Activated naive CD4-positive, alpha-beta T cell treated with Interleukin-2 at 50 U/mL for 16 hours (primary cell): ENCODE data around the gene TRPC6.
"Not testable (repeated sequence)": the region's sequence is repeated elsewhere in the genome, so short reads cannot be mapped to it uniquely, and the experiment has no call there.

Experiments used
- DNase-seq: peaks from one replicate; pipeline ENCODE4 v3.0.0-alpha.2; 2020

The TRPC6 gene

GRCh38 chr11:101516546-101516945 is 67.3 kb downstream of the TRPC6 start:
- DNase-seq, result no peak

- no peak for DNase-seq
Measured at GRCh38 chr11:101511065-101511464, 72.7 kb downstream of the TRPC6 start.

GRCh38 chr11:101510591-101510990 is 73.2 kb downstream of the TRPC6 start:
- no peak for DNase-seq

GRCh38 chr11:101509922-101510321 is 73.9 kb downstream of the TRPC6 start:
- DNase-seq, result no peak

- no peak for DNase-seq
Measured at GRCh38 chr11:101508370-101508769, 75.4 kb downstream of the TRPC6 start.

- no peak for DNase-seq
Measured at GRCh38 chr11:101498891-101499290, 84.9 kb downstream of the TRPC6 start.

GRCh38 chr11:101497291-101497690 is 86.5 kb downstream of the TRPC6 start:
- no peak for DNase-seq

GRCh38 chr11:101487775-101488174 is 96.0 kb downstream of the TRPC6 start:
- no peak for DNase-seq

- no peak for DNase-seq
Measured at GRCh38 chr11:101482556-101483124, 101.2 kb downstream of the TRPC6 start.

- DNase-seq, result no peak
Measured at GRCh38 chr11:101478587-101479369, 105.0 kb downstream of the TRPC6 start.

GRCh38 chr11:101477926-101478325 is 105.9 kb downstream of the TRPC6 start:
- DNase-seq, result no peak

- DNase-seq, result no peak
Measured at GRCh38 chr11:101476191-101476590, 107.6 kb downstream of the TRPC6 start.

GRCh38 chr11:101475699-101476098 is 108.1 kb downstream of the TRPC6 start:
- DNase-seq, result no peak

- no peak for DNase-seq
Measured at GRCh38 chr11:101474666-101475065, 109.1 kb downstream of the TRPC6 start.

- no peak for DNase-seq
Measured at GRCh38 chr11:101470881-101471520, 112.8 kb downstream of the TRPC6 start.

- DNase-seq, result no peak
Measured at GRCh38 chr11:101470419-101470818, 113.4 kb downstream of the TRPC6 start.

GRCh38 chr11:101466352-101466751 is 117.5 kb downstream of the TRPC6 start:
- no peak for DNase-seq

- DNase-seq, result not testable (repeated sequence)
Measured at GRCh38 chr11:101464388-101464787, 119.4 kb downstream of the TRPC6 start.

GRCh38 chr11:101459020-101459419 is 124.8 kb downstream of the TRPC6 start:
- no peak for DNase-seq

- DNase-seq, result no peak
Measured at GRCh38 chr11:101458161-101458560, 125.6 kb downstream of the TRPC6 start.

GRCh38 chr11:101456812-101457211 is 127.0 kb downstream of the TRPC6 start:
- DNase-seq, result no peak

- no peak for DNase-seq
Measured at GRCh38 chr11:101453682-101454081, 130.1 kb downstream of the TRPC6 start.

GRCh38 chr11:101448881-101449442 is 134.8 kb downstream of the TRPC6 start:
- no peak for DNase-seq

GRCh38 chr11:101446726-101447125 is 137.1 kb downstream of the TRPC6 start:
- no peak for DNase-seq
